GM10847 (cell line): ENCODE data around the gene LRRC10B.

ENCODE experiments used
- POLR2A ChIP-seq: IDR thresholded peaks from 2 replicates; pipeline ENCODE4 v1.6.1; 2011; ENCODE audit not compliant: insufficient read length; ENCODE audit errors: extremely low read depth

The LRRC10B gene

DNA sequence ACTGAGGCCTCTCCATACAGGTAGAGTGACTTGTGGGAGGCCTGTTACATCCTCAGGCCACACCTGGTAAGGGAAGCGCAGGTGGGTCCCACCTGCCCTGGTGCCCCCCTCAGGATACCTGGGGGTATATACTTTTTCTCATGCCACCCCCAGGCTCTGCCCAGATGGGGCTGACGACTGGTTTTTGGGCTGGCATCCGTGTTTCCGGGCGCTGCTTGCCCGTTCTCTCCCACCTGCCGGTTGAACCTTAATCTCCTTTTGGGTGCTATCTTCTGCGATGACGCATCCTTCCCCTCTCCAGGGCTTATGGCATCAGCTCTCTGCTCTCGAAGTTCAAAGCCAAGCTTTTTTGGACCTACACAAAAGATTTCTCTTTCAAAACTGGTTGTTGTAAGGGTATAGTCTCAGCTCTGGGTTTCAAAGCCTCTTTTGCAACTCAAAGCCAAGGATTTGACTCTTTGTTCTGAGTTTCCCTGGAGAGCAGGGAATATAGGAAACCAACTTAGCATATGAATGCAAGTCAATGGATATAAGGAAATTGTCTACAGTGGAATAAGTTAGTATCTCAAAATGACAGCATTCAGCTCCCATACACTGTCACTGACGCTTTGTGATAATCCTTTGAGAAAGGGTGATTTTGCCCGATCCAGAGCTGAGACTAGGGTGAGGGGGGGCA lies 8.6 kb upstream of the LRRC10B start:
- TF ChIP-seq POLR2A: no peak

DNA sequence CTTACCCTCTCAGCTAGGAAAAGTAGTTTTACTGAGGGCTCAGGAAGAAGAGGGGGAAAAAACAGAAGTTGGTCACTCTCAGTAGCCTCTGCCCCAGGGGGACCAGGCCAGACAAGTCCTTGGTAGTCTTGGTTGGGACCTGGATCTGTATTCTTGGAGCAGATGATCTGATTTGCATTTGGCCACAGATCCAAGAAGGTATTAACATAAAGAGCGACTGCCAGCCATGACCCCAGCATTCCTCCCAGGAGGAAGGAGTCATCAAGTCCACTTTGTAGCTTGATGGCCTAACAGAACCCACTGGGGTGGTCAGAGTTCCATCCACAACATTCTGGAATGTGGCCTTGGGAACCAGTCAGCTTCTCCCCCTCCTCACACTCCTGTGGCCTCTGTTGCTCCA lies 6.0 kb upstream of the LRRC10B start:
- TF ChIP-seq POLR2A: no peak

DNA sequence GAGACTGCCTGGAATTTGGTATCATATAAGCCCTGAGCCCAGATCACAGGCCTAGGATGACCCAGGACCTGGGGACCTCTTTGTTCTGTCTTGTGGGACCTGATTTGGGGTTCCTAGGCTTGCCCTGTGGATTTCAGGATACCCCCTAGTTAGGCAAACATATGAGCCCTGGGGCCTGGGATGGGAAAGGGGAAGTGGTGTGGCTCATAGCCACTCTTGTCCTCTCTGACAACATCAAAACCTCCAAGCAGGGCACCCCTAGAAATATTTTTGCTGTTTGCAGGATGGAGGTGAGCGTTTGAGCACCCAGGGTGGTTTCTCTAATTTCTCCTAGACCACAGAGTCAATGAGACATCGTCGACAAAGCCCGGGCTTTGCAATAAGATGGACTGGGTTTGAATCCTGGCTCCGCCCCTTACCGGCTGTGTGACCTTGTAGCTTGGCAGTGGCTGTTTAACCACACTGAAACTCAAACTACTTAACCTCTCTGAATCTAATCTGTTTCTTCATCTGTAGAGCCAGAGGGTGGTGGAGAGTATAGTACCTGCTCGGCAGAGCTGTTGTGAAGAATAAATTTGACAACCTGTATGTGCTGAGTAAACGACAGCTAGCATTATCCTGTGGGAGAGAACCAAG lies 5.3 kb upstream of the LRRC10B start:
- TF ChIP-seq POLR2A: no peak

DNA sequence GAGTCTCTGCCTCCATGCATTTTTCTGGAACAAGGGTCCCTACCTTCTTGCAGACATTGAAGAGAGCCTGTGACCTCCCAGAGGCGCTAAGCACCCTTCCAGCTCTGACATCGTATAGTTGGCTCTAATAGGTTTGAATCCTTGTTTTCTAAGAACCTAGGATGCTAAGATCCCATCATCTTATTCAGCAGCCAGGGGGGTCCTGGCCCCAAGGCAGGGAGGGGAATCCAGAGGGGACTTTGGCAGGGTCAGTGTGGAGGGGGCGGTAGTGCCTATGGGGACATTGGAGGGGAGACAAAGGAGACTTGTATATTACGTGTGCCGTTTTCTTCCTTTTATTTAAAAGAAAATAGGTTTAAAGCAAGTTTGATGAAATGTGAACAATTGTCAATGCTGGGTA lies 3.4 kb upstream of the LRRC10B start:
- no peak for TF ChIP-seq POLR2A

DNA sequence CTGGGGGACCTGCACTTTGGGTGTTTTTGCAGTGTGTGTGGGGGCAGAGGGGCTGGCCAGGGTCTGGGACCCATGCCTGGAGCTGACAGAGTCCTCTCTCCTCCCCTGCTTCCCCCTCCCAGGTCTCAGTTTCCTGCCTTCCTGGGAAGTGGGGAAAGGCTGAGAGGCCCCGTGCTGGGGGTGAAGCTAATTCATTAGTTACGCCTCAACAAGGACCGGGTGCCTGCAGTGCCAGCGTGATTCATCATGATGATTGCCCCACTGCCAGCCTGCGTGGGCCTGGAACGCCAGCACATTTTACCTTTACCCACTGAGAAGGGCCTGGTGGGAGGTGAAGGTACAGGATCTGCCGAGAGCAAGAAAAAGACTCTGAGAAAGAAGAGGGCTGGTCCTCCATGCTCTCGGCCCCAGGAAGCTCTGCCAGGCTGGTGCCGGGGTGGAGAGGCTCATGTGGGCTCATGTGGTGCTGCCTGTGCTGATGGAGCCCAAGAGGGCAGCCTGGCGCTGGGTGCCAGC lies 2.9 kb upstream of the LRRC10B start:
- no peak for TF ChIP-seq POLR2A

DNA sequence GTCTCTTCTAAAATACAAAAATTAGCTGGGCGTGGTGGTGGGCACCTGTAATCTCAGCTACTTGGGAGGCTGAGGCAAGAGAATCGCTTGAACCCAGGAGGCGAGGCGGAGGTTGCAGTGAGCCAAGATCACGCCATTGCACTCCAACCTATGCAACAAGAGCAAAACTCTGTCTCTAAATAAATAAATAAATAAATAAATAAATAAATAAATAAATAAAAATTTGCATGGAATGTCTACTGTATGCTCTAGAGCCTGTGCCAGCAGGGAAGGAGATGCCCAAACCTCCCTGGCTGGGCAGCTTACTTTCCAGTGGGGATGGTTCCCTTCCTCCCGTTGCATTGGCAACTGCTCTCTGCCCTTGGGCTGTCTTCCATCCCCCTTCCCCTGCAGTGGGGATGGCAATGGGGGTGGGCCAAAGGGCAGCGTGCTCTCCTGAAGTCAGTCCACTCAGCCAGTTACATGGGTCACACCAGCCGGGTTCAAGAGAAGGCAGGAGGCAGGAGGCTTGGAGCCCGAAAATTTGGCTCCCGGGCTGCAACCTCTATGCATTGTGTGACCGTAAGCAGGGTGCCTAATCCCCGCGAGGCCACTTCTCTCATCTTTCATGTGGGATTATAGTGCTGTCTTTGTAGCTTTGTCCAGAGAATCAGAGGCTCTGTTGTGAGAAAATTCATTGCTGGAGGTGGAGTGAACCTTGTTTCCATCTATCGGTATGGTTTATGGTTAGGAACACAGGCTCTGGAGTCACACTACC lies 1.4 kb upstream of the LRRC10B start:
- no peak for TF ChIP-seq POLR2A

DNA sequence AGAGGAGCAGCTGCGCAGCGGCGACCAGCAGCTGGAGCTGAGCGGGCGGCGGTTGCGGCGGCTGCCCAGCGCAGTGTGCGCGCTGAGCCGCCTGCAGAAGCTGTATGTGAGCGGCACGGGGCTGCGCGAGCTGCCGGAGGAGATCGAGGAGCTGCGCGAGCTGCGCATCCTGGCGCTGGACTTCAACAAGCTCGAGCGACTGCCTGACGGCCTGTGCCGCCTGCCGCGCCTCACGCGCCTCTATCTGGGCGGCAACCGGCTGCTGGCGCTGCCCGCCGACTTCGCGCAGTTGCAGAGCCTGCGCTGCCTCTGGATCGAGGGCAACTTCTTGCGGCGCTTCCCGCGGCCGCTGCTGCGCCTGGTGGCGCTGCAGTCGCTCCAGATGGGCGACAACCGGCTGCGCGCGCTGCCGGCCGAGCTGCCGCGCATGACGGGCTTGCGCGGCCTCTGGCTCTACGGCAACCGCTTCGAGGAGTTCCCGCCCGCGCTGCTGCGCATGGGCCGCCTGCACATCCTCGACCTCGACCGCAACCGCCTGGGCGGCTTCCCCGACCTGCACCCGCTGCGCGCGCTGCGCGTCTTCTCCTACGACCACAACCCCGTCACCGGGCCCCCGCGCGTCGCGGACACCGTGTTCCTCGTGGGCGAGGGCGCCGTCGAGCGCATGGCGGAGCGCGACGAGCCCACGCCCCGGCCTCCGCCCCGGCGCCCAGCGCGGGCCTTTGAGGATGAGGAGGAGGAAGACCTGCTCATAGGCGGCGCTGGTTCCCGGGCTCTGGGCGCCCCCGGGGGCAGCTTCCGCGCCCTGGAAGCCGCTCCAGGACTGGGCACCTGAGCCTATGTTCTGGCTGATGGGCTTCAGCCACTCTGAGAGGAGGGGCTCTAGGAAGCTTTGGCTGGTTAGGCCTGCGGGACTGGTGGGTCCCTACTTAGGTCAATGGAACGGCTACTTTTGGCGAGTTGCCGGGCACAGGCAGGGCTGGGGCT lies 787 bp downstream of the LRRC10B start:
- TF ChIP-seq POLR2A: no peak

DNA sequence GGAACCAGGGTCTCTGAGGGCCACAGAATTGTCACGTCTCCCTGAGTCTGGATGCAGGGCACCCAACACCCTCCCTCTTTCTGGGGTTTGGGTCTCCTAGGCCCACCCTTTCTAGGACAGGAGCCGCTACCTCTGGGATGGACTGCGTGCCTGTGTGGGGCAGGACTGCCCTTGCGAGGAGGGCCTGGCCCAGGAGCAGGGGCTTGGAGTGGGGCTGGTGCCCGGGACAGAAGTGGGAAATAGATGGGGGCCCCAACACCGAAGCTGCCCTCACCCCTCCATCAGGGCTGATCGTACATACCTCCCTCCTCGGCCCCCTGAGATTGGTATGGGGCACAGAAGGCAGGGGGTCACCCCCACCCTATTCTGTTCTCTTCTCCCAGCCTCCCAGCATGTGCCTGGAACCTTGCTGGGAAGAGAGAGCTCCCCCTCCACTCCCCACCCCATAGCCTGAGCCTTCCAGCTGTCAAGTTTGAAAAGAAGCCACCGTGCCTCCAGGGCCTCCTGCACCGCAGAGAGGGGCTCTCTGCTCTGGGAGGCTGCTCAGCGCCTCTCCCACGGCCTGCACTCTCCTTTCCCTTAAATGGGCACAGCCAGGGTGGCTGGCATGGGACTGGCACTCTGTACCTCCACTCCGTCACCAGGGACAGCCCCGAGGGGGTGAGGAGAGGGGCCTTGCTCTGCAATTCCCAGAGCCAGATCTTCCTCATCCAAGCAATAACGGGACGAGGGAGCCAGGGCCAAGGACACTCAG lies 1.8 kb downstream of the LRRC10B start:
- TF ChIP-seq POLR2A: no peak

DNA sequence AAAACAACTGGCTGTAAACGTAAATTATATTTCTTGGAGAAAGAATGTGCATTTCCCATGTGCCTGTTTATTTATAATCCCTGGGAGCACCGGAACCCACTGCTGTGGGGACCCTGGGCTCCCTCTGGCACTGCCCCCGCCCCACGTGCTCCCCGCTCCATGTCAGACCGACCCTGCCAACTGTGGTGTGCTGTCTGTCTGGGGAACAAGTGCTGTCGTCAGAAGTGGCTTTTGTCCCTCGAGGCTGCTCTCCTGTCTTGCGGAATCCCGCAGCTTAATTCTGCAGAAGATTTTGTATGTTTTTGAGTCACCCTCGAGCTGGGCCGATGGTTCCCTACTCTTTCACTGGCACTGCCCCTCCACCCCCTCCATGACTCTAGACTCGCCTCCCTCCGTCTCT lies 2.4 kb downstream of the LRRC10B start:
- no peak for TF ChIP-seq POLR2A

DNA sequence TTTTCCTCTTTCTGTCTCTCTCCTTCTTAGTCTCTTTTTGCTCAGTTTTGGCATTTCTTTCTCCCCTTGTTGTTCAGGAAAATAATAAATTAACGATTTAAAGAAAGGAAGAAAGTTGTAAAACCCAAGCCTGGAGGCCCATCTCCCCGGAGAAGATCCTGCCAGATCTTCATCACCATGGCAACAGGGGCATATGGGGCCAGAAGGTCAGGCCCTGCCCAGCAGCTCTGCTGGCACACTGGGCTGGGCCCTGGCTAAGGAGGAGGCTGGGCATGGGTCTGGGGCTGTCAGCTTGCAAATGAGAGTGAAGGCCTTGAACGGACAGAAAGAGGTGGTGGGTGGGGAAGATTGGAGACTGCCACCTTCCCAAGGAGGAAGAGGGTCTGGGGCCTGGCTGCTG lies 2.8 kb downstream of the LRRC10B start:
- TF ChIP-seq POLR2A: no peak

DNA sequence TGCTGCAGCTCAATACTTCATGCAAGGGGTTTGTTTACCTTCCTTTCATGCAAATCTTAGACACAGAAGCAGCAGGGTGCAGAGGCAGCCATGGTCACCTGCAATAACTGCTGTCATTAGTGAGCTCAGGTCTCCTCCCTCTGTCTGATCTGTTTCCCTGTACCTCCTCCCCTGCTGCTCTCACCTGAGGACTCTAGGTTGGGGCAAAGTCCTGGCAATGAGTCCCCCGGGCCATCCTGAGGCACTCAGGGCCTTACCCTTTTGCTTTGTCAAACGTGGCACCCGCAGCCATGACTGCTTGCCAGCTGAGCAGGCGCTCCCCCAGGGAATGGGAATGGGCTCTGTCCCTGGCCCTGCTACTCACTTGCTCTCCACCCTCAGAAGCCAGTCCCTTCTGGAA lies 3.9 kb downstream of the LRRC10B start:
- TF ChIP-seq POLR2A: no peak

DNA sequence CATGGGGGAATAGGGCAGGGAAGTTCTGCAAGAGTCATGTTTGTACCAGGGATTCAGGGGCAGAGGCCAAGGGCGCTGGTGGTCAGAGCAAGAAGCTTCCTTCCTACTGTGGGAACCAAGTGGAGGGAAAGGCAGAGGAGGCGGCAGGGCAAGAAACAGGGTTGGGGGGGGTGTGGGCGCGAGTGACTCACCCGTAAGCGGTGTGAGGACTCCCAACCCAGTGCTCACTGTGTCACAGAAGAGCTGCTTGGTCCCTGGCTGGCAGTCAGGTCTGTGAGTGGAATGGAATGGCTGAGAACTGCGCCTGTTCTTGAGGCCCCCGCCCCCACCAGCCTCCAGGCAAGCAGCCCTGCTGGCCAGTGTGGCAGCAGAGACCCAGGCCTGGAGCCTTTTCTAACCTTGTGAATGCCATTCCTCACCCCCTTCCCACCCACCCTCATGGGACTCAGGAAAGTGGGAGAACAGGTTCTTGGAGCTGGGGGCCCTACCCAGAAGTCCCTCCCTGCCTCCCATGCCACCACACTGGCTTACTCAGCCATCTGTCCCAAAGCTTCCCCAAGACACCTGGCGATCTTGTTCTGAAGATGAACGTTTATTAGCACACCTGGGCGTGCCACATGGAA lies 4.7 kb downstream of the LRRC10B start:
- no peak for TF ChIP-seq POLR2A

DNA sequence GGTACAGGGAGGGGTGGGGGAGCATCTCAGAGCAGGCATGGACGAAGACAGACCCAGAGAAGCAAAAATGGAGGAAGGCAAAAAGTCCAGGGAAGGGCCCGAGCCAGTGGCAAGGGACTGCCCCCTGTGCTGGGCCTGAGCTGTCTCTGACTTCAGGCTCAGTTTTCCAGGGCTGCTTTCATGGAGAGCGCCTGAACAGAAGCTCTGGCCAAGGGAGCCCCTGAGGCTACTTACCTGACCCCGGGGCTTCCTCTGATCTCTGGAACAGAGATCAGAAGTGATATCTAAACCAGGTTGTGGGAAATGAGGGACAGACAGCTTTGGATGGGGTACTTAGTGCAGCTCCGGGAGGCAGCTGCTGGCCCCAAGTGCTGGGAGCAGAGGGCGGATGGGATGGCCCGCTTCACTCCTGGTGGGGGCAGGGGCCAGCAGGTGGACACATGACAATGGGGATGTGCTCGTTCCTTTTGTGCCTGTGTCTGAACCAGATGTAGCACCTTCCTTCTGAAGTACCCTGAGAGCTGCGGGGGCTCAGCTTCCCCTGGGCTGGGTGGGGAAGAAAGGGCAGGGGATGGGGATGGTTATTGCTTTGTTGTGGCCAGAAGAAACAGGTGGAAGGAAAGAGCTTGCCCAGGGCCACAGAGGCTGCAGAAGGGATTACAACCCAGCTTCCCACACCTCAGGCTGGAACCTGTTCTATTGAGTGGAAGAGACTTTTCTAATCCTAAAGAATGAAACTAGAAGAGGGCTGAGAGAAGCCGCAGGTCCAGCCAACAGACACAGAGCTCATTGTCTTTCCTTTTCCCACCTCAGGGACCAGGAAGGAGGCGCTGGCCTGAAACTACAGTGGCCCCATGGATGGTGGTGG lies 5.7 kb downstream of the LRRC10B start:
- TF ChIP-seq POLR2A: no peak
